Transverse colon (tissue), 4 donors: ENCODE data around the gene LENG8. TPM values are rescaled to one million over a fixed set of nuclear protein-coding genes. Genes with fewer than 3 reads are reported as not detected.

Experiments
- DNase-seq: peaks from one replicate; pipeline ENCODE4 v3.0.0-alpha.2; 2019
- H3K27ac ChIP-seq, 4 donors: fragments of 200-600 bp; sonication (generic); 2 replicates each; pipeline ENCODE4 v1.5.1; 2016 to 2018; ENCODE audit warnings: inconsistent platforms in 4 of 4
- H3K27me3 ChIP-seq: fragments of 200-600 bp; sonication (generic); 2 replicates; pipeline ENCODE4 v1.5.1; 2017; ENCODE audit warnings: inconsistent platforms
- H3K36me3 ChIP-seq, 4 donors: fragments of 200-600 bp; sonication (generic); 2 replicates each; pipeline ENCODE4 v1.5.1; 2017 to 2019; ENCODE audit warnings: inconsistent platforms in 4 of 4
- H3K4me1 ChIP-seq, 4 donors: fragments of 200-600 bp; sonication (generic); 2 replicates each; pipeline ENCODE4 v1.5.1; 2017 to 2020; ENCODE audit warnings: inconsistent platforms in 4 of 4
- H3K4me3 ChIP-seq, 4 donors: fragments of 200-600 bp; sonication (generic); 1 replicate in 1 of 4; 2 replicates in 3 of 4; pipeline versions ENCODE4 v1.5.1 to v1.6.1; 2017 to 2019; ENCODE audit warnings: inconsistent platforms in 4 of 4
- H3K9me3 ChIP-seq, 2 donors: fragments of 200-600 bp; sonication (generic); 2 replicates each; pipeline ENCODE4 v1.5.1; 2017 to 2019; ENCODE audit warnings: inconsistent platforms in 2 of 2
- EP300 ChIP-seq: sonication (generic); formaldehyde crosslinking; IDR thresholded peaks from one replicate; pipeline ENCODE4 v1.6.1; 2017; ENCODE audit warnings: antibody characterized with exemption, low read depth
- POLR2A ChIP-seq: fragments of 450-650 bp; IDR thresholded peaks from one replicate; pipeline ENCODE4 v1.6.1; 2016; ENCODE audit warnings: antibody characterized with exemption, mild to moderate bottlenecking, moderate library complexity
- POLR2AphosphoS5 ChIP-seq, 3 donors: sonication (generic); formaldehyde crosslinking; IDR thresholded peaks; one replicate each; pipeline ENCODE4 v1.6.1; 2016; ENCODE audit warnings: antibody characterized with exemption in 3 of 3
- WGBS, 2 donors: methylation state at CpG; one replicate each; pipeline ENCODE4 v1.1.5; 2018; ENCODE audit warnings: low coverage in 1 of 2; 5-methylcytosine and 5-hydroxymethylcytosine counted together
- in situ Hi-C, 4 donors: fragments of 200-750 bp; cut with MboI; loops; one replicate each; pipeline versions ENCODE4 v1.15.0 to v1.15.1; 2017; ENCODE audit warnings: low sequenced_read_pairs in 3 of 4, low pct_ligation_motif_present in 1 of 4, low pct_unique_long_range_greater_than_20kb in 1 of 4
- intact Hi-C: fragments of 100-400 bp; cut with DNase I; formaldehyde crosslinking; loops from one replicate; pipeline ENCODE4 v1.15.1; 2023; ENCODE audit warnings: low total_unique reads
- total RNA-seq, 4 donors: library from RNA; depleted of rRNA; stranded (reverse); fragments of >200 nt; gene quantifications; one replicate each; pipeline ENCODE4 v1.1.0, GENCODE V29; 2016
- TF ChIP-seq, protein P1 (sequence below), 5 experiments: fragments of 200-600 bp in 3 of 5; fragments of 450-650 bp in 2 of 5; sonication (generic) in 3 of 5; IDR thresholded peaks; 1 replicate in 2 of 5; 2 replicates in 3 of 5; pipeline ENCODE4 v1.5.1; 2016 to 2017; ENCODE audit warnings: antibody characterized with exemption in 5 of 5, inconsistent platforms in 3 of 5, mild to moderate bottlenecking in 2 of 5, moderate library complexity in 1 of 5

Gene LENG8
- total RNA-seq, 4 donors from 2014 or later: 194 to 1,037 (median 566) TPM

DNA sequence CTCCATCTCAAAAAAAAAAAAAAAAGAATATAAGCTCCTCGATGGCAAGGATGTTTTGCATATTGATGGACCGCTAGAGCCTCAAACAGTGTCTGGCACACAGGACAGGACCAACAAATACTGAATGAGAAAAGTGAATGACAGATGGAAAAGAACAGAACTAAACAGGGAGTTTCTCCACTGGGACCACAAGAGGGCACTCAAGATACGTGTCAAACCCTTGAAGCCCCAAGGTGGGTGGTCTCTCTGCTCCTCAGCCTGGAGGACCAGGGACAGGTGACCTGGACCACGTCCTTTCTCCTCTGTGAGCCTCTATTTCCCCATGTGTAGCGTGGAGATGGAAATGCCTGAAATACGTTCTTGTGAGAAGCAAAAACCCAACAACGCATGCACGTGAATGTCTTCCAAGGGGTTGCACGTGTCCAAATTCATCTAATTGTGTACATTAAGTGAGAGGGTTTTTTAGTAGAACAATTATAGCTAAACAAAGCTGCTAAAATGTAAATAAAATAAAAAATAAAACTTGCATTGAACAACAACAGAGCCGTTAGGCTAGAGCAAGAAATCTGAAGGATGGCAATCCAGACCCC lies 29.8 kb downstream of the LENG8 start:
- intact Hi-C loops (no loop called here), in situ Hi-C loops (no loop called here)
- no peaks in the 10 kb centered on the region for H3K36me3 ChIP-seq
- no peak for TF ChIP-seq EP300
- no peak for TF ChIP-seq POLR2A
- TF ChIP-seq, protein P1, sequence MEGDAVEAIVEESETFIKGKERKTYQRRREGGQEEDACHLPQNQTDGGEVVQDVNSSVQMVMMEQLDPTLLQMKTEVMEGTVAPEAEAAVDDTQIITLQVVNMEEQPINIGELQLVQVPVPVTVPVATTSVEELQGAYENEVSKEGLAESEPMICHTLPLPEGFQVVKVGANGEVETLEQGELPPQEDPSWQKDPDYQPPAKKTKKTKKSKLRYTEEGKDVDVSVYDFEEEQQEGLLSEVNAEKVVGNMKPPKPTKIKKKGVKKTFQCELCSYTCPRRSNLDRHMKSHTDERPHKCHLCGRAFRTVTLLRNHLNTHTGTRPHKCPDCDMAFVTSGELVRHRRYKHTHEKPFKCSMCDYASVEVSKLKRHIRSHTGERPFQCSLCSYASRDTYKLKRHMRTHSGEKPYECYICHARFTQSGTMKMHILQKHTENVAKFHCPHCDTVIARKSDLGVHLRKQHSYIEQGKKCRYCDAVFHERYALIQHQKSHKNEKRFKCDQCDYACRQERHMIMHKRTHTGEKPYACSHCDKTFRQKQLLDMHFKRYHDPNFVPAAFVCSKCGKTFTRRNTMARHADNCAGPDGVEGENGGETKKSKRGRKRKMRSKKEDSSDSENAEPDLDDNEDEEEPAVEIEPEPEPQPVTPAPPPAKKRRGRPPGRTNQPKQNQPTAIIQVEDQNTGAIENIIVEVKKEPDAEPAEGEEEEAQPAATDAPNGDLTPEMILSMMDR (IDR thresholded peaks at IDR 0.05): peak; percentile 41 to 62 (median 54)
- no peak overlapping the region for H3K4me3 ChIP-seq
- no peak overlapping the region for H3K27ac ChIP-seq
- DNase-seq: no peak
- WGBS, 2 donors: 14 to 19% methylated on average over 3 to 10 of the region's 10 CpGs
- no peaks in the 10 kb centered on the region for H3K9me3 ChIP-seq
- peaks cover 18% of the 10 kb centered on the region for H3K27me3 ChIP-seq
- H3K4me1 ChIP-seq: peaks cover 4 to 24% (median 5%) of the 10 kb centered on the region in 4 donors

DNA sequence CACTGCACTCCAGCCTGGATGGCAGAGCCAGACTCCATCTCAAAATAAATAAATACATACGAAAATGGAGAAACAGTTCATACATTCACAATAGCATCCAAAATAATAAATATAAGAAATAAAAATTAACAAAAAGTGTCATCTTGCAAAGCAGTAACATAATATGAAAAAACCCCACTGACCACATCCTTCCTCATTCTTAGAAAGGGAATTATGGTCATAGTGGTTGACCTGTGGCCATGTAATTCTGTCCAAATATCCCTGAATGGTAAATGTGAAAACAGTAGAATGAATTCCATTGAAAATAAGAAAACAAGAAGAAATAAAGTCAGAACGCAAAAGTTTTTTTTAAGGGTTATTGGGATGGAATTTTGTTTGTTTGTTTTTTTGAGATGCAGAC lies 31.1 kb downstream of the LENG8 start:
- intact Hi-C loops (no loop called here), in situ Hi-C loops (loop anchor here in 2 of 4 donors (10.0 kb wide), 1 partner anchor 195 kb away; no protein-coding TSS in a partner anchor)
- Histone ChIP-seq H3K36me3 (no peaks in the 10 kb centered on the region), H3K4me3 (no peak overlapping the region), H3K27ac (no peak overlapping the region), H3K9me3 (no peaks in the 10 kb centered on the region), H3K4me1 (peaks cover 0 to 20% (median 2%) of the 10 kb centered on the region in 4 donors), H3K27me3 (peaks cover 28% of the 10 kb centered on the region)
- TF ChIP-seq EP300 (no peak), POLR2AphosphoS5 (IDR thresholded peaks at IDR 0.05) (no peak), POLR2A (no peak)
- TF ChIP-seq, protein P1 (IDR thresholded peaks at IDR 0.05): no peak
- no peak for DNase-seq
- WGBS, 2 donors: 52 to 68% methylated on average over 2 of the region's 2 CpGs

DNA sequence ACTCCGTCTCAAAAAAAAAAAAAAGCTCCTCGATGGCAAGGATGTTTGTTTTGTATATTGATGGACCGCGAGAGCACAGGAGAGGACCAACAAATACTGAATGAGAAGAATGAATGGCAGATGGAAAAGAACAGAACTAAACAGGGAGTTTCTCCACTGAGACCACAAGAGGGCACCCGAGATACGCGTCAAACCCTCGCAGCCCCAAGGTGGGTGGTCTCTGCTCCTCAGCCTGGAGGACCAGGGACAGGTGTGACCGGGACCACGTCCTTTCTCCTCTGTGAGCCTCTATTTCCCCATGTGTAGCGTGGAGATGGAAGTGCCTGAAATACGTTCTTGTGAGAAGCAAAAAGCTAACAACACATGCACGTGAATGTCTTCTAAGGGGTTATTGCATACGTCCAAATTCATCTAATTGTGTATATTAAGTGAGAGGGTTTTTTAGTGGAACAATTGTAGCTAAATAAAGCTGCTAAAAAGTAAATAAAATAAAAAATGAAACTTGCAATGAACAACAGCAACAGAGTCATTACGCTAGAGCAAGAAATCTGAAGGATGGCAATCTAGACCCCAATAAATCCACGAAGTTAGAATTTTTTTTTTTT lies 32.4 kb downstream of the LENG8 start:
- TF ChIP-seq POLR2AphosphoS5 (IDR thresholded peaks at IDR 0.05): no peak
- TF ChIP-seq EP300: no peak
- TF ChIP-seq, protein P1 (IDR thresholded peaks at IDR 0.05): peak; percentile 37 to 73 (median 53)
- no peak for TF ChIP-seq POLR2A
- Histone ChIP-seq H3K9me3 (no peaks in the 10 kb centered on the region), H3K27ac (no peak overlapping the region), H3K27me3 (peaks cover 33% of the 10 kb centered on the region), H3K4me3 (no peak overlapping the region), H3K36me3 (no peaks in the 10 kb centered on the region), H3K4me1 (peaks cover 0 to 20% (median 2%) of the 10 kb centered on the region in 4 donors)
- in situ Hi-C loops (loop anchor here in 2 of 4 donors (10.0 kb wide), 1 partner anchor 193 kb away; no protein-coding TSS in a partner anchor), intact Hi-C loops (no loop called here)
- 9 to 20% methylated on average over 8 to 16 of the region's 16 CpGs for WGBS, 2 donors
- DNase-seq: no peak

DNA sequence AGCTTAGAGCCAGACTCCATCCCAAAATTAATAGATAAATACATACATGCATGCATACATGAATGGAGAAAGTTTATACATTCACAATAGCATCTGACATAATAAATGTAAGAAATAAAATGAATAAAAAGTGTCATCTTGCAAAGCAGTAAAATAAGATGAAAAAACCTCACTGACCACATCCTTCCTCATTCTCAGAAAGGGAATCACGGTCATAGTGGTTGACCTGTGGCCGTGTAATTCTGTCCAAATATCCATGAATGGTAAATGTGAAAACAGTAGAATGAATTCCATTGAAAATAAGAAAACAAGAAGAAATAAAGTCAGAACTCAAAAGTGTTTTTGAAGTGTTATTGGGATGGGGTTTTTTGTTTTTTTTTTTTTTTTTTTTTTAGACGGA lies 33.9 kb downstream of the LENG8 start:
- DNase-seq: no peak

More for the DNA sequence above, 33.9 kb downstream of the LENG8 start:
- Histone ChIP-seq H3K27me3 (peaks cover 33% of the 10 kb centered on the region), H3K4me3 (no peak overlapping the region), H3K9me3 (no peaks in the 10 kb centered on the region), H3K27ac (no peak overlapping the region), H3K36me3 (no peaks in the 10 kb centered on the region), H3K4me1 (peaks cover 0 to 13% (median 2%) of the 10 kb centered on the region in 4 donors)
- intact Hi-C loops: no loop called here
- in situ Hi-C loops: loop anchor here in 2 of 4 donors (10.0 kb wide), 1 partner anchor 192 kb away; no protein-coding TSS in a partner anchor
- WGBS, 2 donors: 43 to 62% methylated on average over 3 of the region's 3 CpGs
- TF ChIP-seq EP300 (no peak), POLR2AphosphoS5 (IDR thresholded peaks at IDR 0.05) (no peak), POLR2A (no peak)
- TF ChIP-seq, protein P1 (IDR thresholded peaks at IDR 0.05): no peak
